Measurements from ENCODE around the gene GOLGA2. TPM values are rescaled to one million over a fixed set of nuclear protein-coding genes. Genes with fewer than 3 reads are reported as not detected.

Gene GOLGA2
- total RNA-seq, 4 donors from 2014 or later: 18.4 to 174 (median 89.9) TPM

GRCh38 chr9:128262687-128263086, 13.1 kb downstream of the GOLGA2 start:
- Histone ChIP-seq H3K4me3 (no peak overlapping the region), H3K36me3 (no peaks in the 10 kb centered on the region), H3K27ac (no peak overlapping the region), H3K4me1 (no peaks in the 10 kb centered on the region), H3K9me3 (no peaks in the 10 kb centered on the region), H3K27me3 (no peaks in the 10 kb centered on the region)
- no peak for TF ChIP-seq CTCF (IDR thresholded peaks at IDR 0.05)
- TF ChIP-seq POLR2A (IDR thresholded peaks at IDR 0.05): no peak
- DNase-seq: no peak
- intact Hi-C loops (cut with DNase I; ENCODE audit: low total_unique reads): no loop called here

- intact Hi-C loops (cut with DNase I; ENCODE audit: low total_unique reads): no loop called here
- H3K36me3 ChIP-seq: no peaks in the 10 kb centered on the region
- H3K27ac ChIP-seq: no peak overlapping the region
These were observed 15.5 kb downstream of the GOLGA2 start for GRCh38 chr9:128260340-128260739.

GRCh38 chr9:128259156-128259555, 16.7 kb downstream of the GOLGA2 start:
- no peak overlapping the region for H3K27ac ChIP-seq
- H3K4me3 ChIP-seq: no peak overlapping the region
- no peaks in the 10 kb centered on the region for H3K36me3 ChIP-seq
- H3K9me3 ChIP-seq: no peaks in the 10 kb centered on the region
- no peak for DNase-seq
- H3K4me1 ChIP-seq: no peaks in the 10 kb centered on the region
- intact Hi-C loops (cut with DNase I; ENCODE audit: low total_unique reads): no loop called here
- TF ChIP-seq POLR2A (IDR thresholded peaks at IDR 0.05) (no peak), CTCF (IDR thresholded peaks at IDR 0.05) (no peak)
- H3K27me3 ChIP-seq: no peaks in the 10 kb centered on the region

More at GRCh38 chr9:128260340-128260739, 15.5 kb downstream of the GOLGA2 start:
- no peak for DNase-seq
- H3K4me1 ChIP-seq: no peaks in the 10 kb centered on the region
- no peaks in the 10 kb centered on the region for H3K9me3 ChIP-seq
- no peak for TF ChIP-seq CTCF (IDR thresholded peaks at IDR 0.05)
- TF ChIP-seq POLR2A (IDR thresholded peaks at IDR 0.05): no peak
- no peaks in the 10 kb centered on the region for H3K27me3 ChIP-seq
- H3K4me3 ChIP-seq: no peak overlapping the region

- no peak for TF ChIP-seq CTCF (IDR thresholded peaks at IDR 0.05)
- TF ChIP-seq POLR2A (IDR thresholded peaks at IDR 0.05): no peak
- intact Hi-C loops (cut with DNase I; ENCODE audit: low total_unique reads): no loop called here
- no peaks in the 10 kb centered on the region for H3K36me3 ChIP-seq
These were observed 17.5 kb downstream of the GOLGA2 start for GRCh38 chr9:128258326-128258725.

GRCh38 chr9:128257907-128258306, 17.9 kb downstream of the GOLGA2 start:
- H3K4me1 ChIP-seq: no peaks in the 10 kb centered on the region
- no peak for TF ChIP-seq CTCF (IDR thresholded peaks at IDR 0.05)
- TF ChIP-seq POLR2A (IDR thresholded peaks at IDR 0.05): no peak
- H3K36me3 ChIP-seq: no peaks in the 10 kb centered on the region
- no peak for DNase-seq
- no peak overlapping the region for H3K4me3 ChIP-seq
- no peaks in the 10 kb centered on the region for H3K9me3 ChIP-seq
- no peaks in the 10 kb centered on the region for H3K27me3 ChIP-seq
- no peak overlapping the region for H3K27ac ChIP-seq
- intact Hi-C loops (cut with DNase I; ENCODE audit: low total_unique reads): no loop called here

More at GRCh38 chr9:128258326-128258725, 17.5 kb downstream of the GOLGA2 start:
- no peaks in the 10 kb centered on the region for H3K9me3 ChIP-seq
- H3K4me3 ChIP-seq: no peak overlapping the region
- H3K27me3 ChIP-seq: no peaks in the 10 kb centered on the region
- H3K4me1 ChIP-seq: no peaks in the 10 kb centered on the region
- no peak for DNase-seq
- no peak overlapping the region for H3K27ac ChIP-seq
